ENCODE data around the gene AFAP1.

AFAP1 gene

DNA sequence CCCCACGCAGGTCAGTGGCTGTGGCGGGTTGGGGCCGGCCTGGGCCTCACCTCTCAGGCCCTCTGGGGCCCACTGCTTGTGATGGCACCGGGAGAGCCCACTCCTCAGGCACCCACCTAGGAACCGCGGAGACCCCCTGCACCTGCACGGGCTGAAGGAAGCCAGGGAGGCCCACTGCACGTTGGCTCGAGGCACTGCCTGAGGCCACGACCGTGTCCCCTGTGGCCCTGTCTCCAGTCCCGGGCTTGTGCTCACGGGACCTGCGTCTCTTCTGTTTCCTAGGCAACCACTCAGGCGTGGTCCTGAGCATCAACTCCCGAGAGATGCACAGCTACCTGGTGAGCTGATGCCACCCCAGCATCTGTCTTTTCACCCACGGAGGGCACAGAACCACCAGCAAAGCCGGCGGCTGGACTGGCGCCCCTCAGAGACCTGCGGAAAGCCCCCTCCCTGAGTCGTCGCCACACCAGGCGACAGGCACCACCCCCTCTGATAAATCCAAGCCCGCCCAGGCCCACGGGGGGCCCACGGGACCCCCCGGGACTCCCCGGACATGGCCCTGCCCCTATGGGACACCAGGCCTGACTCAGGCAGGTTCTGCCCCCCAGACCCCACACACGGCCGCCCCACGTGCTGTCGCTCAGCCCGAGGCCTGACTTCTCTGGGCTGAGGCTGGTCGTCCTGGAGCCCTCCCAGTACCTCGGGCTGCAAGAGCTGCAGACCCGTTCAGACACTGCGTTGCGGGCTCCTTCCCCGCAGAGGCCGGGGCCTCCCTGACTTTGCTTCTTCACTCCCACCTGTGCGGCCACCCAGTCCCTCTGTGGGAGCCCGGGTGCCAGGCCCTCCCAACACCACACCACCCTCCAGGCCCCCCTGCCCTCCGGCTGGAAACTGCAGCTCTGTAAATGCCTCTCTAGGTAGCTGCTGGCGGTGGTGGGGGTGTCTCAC, 199.5 kb downstream of the AFAP1 start:
- TF ChIP-seq, protein P1, sequence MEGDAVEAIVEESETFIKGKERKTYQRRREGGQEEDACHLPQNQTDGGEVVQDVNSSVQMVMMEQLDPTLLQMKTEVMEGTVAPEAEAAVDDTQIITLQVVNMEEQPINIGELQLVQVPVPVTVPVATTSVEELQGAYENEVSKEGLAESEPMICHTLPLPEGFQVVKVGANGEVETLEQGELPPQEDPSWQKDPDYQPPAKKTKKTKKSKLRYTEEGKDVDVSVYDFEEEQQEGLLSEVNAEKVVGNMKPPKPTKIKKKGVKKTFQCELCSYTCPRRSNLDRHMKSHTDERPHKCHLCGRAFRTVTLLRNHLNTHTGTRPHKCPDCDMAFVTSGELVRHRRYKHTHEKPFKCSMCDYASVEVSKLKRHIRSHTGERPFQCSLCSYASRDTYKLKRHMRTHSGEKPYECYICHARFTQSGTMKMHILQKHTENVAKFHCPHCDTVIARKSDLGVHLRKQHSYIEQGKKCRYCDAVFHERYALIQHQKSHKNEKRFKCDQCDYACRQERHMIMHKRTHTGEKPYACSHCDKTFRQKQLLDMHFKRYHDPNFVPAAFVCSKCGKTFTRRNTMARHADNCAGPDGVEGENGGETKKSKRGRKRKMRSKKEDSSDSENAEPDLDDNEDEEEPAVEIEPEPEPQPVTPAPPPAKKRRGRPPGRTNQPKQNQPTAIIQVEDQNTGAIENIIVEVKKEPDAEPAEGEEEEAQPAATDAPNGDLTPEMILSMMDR (IDR thresholded peaks at IDR 0.05; ENCODE audit: borderline replicate concordance, control extremely low read depth, extremely low read depth, insufficient read depth, missing control alignments): no peak
- DNase-seq (ENCODE audit: low spot score): no peak
- in situ Hi-C loops (cut with MboI; ENCODE audit: low sequenced_read_pairs, unreplicated experiment): no loop called here

DNA sequence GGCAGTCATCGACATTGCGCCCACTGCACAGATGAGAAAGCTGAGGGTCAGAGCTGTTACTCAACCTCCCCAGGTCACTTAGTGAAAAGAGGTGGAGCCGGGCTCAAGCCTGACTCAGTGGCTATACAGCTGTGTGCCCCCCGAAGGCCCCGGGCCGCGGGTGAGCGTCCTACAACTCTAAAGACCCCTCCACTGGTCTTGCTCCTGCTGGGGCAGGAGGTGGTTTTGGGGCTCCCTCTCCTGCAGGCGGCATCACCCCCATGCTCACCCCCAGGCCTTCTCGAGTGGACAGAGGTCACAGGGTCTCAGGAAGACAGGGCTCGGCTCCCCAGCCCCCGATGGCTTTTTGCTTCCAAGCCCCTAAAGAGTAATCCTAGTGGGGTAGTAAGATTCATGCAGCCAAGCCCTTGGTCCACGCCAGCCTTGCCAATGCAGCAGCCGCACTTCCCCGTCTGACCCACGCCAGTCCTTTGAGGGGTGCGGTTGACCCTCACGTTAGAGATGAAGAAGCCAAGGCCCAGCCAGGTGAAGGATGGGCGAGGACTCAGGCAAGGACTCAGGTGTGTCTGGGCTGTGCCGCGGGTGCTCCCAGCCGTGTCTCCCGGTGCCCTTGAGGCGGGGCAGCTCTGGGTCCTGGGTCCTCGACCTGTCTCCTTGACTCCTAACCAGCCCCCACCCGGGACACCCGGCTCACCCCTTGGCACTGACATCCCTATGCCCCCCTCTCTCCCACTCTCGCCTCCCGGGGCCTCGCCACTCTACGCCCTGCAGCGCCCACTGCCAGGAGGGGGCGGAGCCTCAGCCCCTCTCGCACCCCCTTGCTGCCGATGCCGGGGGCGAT, 200.4 kb downstream of the AFAP1 start:
- TF ChIP-seq, protein P1 (IDR thresholded peaks at IDR 0.05; ENCODE audit: borderline replicate concordance, control extremely low read depth, extremely low read depth, insufficient read depth, missing control alignments): no peak
- no peak for DNase-seq (ENCODE audit: low spot score)
- in situ Hi-C loops (cut with MboI; ENCODE audit: low sequenced_read_pairs, unreplicated experiment): no loop called here

DNA sequence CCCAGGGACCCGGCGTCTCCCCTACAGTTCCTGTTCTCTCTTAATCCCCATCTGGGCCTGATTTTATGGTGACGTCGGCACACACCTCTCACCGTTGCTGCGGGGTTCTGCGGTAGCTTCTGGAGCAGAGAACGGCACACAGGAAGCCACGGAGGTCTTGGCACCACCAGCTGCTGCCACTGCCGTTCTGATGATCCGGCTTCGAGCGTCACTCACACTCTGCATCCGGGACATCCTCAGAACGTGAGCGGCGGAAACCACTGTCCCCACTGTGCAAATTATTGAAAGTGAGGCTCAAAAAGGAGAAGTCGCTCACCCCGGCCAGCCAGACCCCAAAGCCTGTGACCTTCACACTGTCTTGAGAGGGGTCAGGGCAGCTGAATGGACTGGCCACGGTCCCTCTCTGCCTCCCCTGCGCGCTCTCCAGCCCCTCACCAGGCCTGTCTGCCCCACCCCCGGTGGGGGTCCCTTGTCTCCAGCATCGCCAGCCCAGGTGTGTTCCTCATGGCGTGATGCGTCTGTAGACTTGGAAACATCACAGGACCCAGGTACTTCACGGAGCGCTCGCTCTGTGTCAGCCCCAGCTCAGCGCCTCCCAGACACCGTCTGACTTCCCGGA, 201.1 kb downstream of the AFAP1 start:
- in situ Hi-C loops (cut with MboI; ENCODE audit: low sequenced_read_pairs, unreplicated experiment): no loop called here
- TF ChIP-seq, protein P1 (IDR thresholded peaks at IDR 0.05; ENCODE audit: borderline replicate concordance, control extremely low read depth, extremely low read depth, insufficient read depth, missing control alignments): no peak
- no peak for DNase-seq (ENCODE audit: low spot score)

DNA sequence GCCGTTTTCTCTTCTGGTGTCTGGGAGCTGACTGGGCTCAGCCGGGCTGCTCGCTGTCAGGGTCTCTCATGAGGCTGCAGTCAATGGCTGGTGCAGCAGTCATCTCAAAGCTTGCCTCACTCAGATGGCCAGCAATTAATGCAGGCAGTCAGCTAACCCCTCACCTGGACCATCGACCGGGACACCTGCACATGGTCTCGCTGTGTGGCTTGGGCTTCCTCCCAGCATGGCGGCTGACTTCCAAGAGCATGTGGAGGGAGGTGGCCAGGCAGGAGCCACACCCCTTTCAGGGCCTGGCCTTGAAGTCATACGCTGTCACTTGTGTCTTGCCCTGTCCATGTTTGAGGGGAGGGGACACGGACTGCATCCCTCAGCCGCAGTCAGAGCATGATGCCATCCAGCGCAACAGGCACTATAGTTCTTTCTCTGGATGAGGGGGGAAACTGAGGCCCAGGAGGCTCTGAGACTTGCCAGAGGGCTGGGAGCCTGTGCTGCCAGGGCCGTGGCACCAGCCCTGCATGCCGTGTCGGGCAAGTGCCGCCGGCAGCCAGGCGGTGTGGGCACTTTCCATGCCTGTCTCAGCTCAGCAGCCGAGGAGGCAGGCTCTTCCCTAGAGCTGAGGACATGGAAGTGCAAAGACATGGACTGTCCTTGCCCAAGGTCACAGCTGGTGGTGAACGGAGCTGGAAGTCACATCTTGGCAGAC, 201.8 kb downstream of the AFAP1 start:
- DNase-seq (ENCODE audit: low spot score): no peak
- TF ChIP-seq, protein P1 (IDR thresholded peaks at IDR 0.05; ENCODE audit: borderline replicate concordance, control extremely low read depth, extremely low read depth, insufficient read depth, missing control alignments): no peak
- in situ Hi-C loops (cut with MboI; ENCODE audit: low sequenced_read_pairs, unreplicated experiment): no loop called here

DNA sequence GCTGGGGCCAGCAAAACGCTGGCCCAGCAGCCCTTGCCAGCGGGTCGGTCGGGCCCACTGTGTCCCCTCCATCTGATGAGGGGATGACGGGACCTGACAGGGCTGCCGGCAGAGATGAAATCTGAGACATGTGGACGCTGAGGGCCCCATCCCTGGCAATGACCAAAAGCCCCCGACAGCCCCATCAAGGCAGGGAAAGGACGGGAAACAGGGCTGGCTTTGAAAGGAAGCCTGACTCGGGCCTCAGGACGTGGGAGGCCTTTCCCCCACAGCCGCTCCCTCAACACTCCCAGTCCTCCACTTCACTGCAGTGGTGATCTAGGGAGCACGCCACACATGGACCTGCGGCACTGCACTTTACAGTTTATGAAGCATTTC, 202.4 kb downstream of the AFAP1 start:
- in situ Hi-C loops (cut with MboI; ENCODE audit: low sequenced_read_pairs, unreplicated experiment): no loop called here
- DNase-seq (ENCODE audit: low spot score): no peak
- TF ChIP-seq, protein P1 (IDR thresholded peaks at IDR 0.05; ENCODE audit: borderline replicate concordance, control extremely low read depth, extremely low read depth, insufficient read depth, missing control alignments): no peak
